ENCODE data around the gene TLE3. TPM values are rescaled to one million over a fixed set of nuclear protein-coding genes. Genes with fewer than 3 reads are reported as not detected.

The TLE3 gene
- total RNA-seq, 4 donors from 2014 or later, result 54.8 to 99.5 (median 57.6) TPM

- no peak for TF ChIP-seq CTCF (IDR thresholded peaks at IDR 0.05; ENCODE audit: low read depth)
These were observed 34.4 kb upstream of the TLE3 start for GRCh38 chr15:70132139-70132538.

GRCh38 chr15:70128414-70129140, 30.9 kb upstream of the TLE3 start:
- TF ChIP-seq CTCF (IDR thresholded peaks at IDR 0.05; ENCODE audit: low read depth), result no peak

GRCh38 chr15:70127770-70128413, 30.2 kb upstream of the TLE3 start:
- no peak for TF ChIP-seq CTCF (IDR thresholded peaks at IDR 0.05; ENCODE audit: low read depth)

GRCh38 chr15:70127288-70127746, 29.6 kb upstream of the TLE3 start:
- no peak for TF ChIP-seq CTCF (IDR thresholded peaks at IDR 0.05; ENCODE audit: low read depth)

GRCh38 chr15:70126362-70126761, 28.6 kb upstream of the TLE3 start:
- TF ChIP-seq CTCF (IDR thresholded peaks at IDR 0.05; ENCODE audit: low read depth), result no peak

GRCh38 chr15:70125605-70126004, 27.9 kb upstream of the TLE3 start:
- no peak for TF ChIP-seq CTCF (IDR thresholded peaks at IDR 0.05; ENCODE audit: low read depth)

GRCh38 chr15:70121624-70122302, 24.0 kb upstream of the TLE3 start:
- TF ChIP-seq CTCF (IDR thresholded peaks at IDR 0.05; ENCODE audit: low read depth), result no peak

All from subcutaneous adipose tissue (tissue), 4 donors.